ENCODE measurements around the gene ZNF664. TPM values are rescaled to one million over a fixed set of nuclear protein-coding genes. Genes with fewer than 3 reads are reported as not detected.

The ZNF664 gene
- total RNA-seq = 45.6 and 45.7 TPM in 2 replicates

GRCh38 chr12:123972457-123973401 lies at the start of gene ZNF664, which contains the start of gene CCDC92:
ZNF664 (plus strand) TSS chr12:123973215; CDS start chr12:124012145, 38,930 bp downstream.
CCDC92 (minus strand) TSS chr12:123972831; CDS start chr12:123944305, 28,526 bp downstream.

Other genes starting within 250 kb of the ZNF664 start
- gene DNAH10, start 210.9 kb upstream of the ZNF664 start, total RNA-seq = under 0.01 and 0.09 TPM in 2 replicates
- gene CCDC92, start 384 bp upstream of the ZNF664 start, total RNA-seq = 5.0 and 7.9 TPM in 2 replicates